Measurements from ENCODE around the gene TLL2. TPM values are rescaled to one million over a fixed set of nuclear protein-coding genes. Genes with fewer than 3 reads are reported as not detected.

TLL2 gene
- total RNA-seq, 1 donor: under 0.01 TPM

DNA sequence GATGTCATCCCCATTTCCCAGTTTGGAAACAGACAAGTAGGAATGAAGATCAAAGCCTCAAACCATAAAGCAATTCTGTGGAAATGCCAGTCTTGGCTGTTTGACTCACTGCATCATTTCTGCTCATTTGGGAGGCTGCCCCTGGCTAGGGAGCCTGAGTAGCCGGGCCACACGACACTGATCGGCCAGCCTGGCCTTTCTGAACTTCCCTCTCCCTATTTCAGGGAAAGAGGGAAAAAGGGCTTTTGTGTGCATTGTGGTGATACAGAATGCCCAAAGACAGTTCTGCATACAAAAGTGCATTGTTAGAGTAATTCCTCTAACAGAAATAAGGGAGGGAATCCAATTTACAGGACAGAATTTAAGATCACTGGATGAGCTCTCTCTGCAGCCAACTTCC, 113.3 kb downstream of the TLL2 start:
- H3K4me3 ChIP-seq (ENCODE audit: low read depth, low read length): no peak overlapping the region
- TF ChIP-seq, protein P1, sequence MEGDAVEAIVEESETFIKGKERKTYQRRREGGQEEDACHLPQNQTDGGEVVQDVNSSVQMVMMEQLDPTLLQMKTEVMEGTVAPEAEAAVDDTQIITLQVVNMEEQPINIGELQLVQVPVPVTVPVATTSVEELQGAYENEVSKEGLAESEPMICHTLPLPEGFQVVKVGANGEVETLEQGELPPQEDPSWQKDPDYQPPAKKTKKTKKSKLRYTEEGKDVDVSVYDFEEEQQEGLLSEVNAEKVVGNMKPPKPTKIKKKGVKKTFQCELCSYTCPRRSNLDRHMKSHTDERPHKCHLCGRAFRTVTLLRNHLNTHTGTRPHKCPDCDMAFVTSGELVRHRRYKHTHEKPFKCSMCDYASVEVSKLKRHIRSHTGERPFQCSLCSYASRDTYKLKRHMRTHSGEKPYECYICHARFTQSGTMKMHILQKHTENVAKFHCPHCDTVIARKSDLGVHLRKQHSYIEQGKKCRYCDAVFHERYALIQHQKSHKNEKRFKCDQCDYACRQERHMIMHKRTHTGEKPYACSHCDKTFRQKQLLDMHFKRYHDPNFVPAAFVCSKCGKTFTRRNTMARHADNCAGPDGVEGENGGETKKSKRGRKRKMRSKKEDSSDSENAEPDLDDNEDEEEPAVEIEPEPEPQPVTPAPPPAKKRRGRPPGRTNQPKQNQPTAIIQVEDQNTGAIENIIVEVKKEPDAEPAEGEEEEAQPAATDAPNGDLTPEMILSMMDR (IDR thresholded peaks at IDR 0.05; ENCODE audit: insufficient read depth, low read length): no peak
- DNase-seq (ENCODE audit: low read depth): no peak

DNA sequence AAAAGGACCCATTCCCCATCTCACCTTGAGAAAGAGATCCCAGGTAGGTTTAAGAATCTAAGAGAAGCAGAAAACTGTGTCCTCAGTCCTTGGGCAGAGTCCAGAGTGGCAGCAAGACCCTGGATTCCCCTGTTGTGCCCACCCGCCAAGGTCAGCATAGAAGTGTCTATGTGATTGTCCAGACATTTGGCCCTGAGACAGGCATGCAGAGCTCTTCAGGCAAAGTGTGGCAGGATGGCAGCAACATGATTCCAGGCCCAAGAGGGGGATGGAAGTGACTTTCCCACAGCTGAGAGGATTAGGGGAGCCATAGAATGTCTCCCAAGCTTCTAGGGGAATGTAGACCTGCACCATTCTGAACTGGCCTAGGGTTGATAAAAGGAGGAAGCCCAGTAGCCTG, 115.8 kb downstream of the TLL2 start:
- TF ChIP-seq, protein P1 (IDR thresholded peaks at IDR 0.05; ENCODE audit: insufficient read depth, low read length): no peak
- no peak for DNase-seq (ENCODE audit: low read depth)
- H3K4me3 ChIP-seq (ENCODE audit: low read depth, low read length): no peak overlapping the region

DNA sequence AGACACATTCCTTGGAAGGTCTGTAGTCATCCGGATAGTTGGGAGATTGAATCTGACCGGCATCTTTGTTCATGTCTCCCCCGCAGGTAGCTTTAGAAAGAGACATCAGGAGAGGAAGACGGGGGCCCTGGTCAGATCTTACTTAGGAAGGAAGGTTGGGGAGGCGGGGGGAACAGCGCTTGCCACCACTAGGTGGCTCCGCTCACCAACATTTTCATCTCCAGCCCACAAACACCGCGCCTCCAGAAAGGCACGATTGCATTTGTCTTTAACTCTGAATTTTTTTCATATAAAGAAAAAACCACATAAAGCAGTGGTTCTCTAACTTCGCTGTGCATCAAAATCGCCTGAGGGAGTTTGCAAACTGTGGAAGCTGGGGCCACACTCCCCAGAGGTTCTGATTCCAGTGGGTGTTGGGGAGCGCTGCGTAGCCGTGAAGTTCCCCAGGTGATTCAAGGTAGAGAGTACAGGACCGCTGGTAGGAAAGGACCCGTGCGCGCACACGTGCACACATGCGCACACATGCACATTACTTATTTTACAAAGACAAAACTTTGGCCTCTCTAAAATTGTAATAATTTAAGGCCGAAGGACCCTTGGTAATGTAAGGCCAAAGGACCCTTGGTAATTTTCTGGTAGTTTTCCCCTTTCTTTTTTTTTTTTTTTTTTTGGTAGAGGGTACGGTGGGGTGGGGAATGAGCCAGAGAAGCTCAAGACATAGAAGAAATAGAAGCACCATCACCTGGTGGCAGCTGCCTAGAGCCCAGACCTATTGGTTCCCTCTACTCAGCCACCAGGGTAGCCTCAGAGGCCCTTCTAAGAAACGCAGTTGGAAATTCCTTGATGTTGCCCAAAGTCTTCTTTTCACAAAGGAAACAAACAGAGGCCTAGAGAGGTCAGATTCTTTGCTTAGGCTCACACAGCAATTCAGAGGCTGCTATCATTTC, 117.5 kb downstream of the TLL2 start:
- DNase-seq (ENCODE audit: low read depth): peak; percentile 78
- H3K4me3 ChIP-seq (ENCODE audit: low read depth, low read length): no peak overlapping the region
- TF ChIP-seq, protein P1 (IDR thresholded peaks at IDR 0.05; ENCODE audit: insufficient read depth, low read length): peak; percentile 85

DNA sequence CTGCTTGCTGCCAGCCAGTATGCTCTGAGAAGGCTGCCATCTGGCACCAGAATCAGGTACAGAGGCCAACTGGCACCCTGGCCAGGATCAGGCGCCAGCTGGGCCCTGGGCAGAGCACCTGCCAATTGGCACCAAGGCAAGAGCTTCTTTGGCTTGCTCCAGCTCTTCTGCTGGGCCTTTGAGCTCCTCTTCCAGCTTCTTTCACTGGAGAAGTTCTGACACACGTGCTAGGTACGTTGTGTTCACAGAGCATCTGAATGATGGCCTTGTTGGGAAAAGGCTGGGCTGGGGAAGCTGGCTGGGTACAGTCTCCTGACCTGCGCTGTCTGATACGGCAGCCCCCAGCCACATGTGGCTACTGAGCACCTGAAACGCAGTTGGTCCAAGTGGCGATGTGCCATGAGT, 123.3 kb downstream of the TLL2 start:
- TF ChIP-seq, protein P1 (IDR thresholded peaks at IDR 0.05; ENCODE audit: insufficient read depth, low read length): no peak
- DNase-seq (ENCODE audit: low read depth): no peak
- no peak overlapping the region for H3K4me3 ChIP-seq (ENCODE audit: low read depth, low read length)

DNA sequence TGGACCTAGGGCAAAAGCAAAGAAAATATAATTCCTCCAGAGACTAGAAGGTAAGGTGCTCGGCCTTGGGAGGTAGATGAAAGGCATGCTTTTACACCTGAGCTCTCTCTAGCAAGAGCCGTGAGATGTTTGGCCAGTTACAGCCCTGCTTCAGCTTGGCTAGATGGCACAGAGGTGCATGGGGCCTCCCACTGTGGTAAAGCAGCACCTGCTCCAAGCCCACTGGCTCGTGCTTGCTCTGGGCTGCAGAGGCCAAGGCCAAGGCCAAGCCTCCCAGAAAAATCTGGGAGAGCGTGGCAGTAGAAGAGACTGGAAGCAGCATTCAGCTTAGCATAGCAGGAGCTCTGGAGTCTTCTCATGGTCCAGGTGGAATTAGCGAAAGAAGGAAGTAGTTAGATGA, 123.9 kb downstream of the TLL2 start:
- TF ChIP-seq, protein P1 (IDR thresholded peaks at IDR 0.05; ENCODE audit: insufficient read depth, low read length): no peak
- DNase-seq (ENCODE audit: low read depth): no peak
- H3K4me3 ChIP-seq (ENCODE audit: low read depth, low read length): no peak overlapping the region

DNA sequence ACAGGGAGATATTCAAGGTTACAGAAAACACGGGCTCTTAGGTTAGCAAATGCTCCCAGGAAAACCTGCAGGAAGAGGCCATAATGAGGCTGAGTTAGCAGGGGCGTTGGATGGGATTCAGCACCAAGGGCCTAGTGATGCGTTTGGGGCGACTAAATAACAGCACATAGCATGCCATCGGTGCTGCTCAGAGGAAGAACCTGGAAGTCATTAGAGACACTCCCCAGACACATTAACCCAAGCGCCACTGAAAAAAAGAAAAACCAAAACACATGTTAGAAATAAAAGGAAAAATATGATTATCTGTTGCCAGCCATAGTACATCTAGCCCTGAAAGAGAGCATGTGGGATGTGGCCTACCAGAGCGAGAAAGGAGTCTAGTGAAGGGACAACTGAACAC, 126.1 kb downstream of the TLL2 start:
- no peak overlapping the region for H3K4me3 ChIP-seq (ENCODE audit: low read depth, low read length)
- no peak for DNase-seq (ENCODE audit: low read depth)
- TF ChIP-seq, protein P1 (IDR thresholded peaks at IDR 0.05; ENCODE audit: insufficient read depth, low read length): no peak
